Mesothelial cell of epicardium (in vitro differentiated cells): ENCODE measurements around the gene ERGIC1. TPM values are rescaled to one million over a fixed set of nuclear protein-coding genes. Genes with fewer than 3 reads are reported as not detected.
A peak's percentile ranks its signal among the peaks of the same experiment; 100 is the strongest.

Source experiments
- DNase-seq, 2 experiments: peaks; one replicate each; pipeline ENCODE4 v3.0.0; 2021; ENCODE audit warnings: low spot score in 2 of 2; ENCODE audit not compliant: unreplicated experiment in 2 of 2
- H3K27ac Mint-ChIP-seq: 2 replicates; pipeline ENCODE4 v1.8.0; 2021; ENCODE audit warnings: mixed read lengths
- H3K27me3 Mint-ChIP-seq: 2 replicates; pipeline ENCODE4 v1.8.0; 2021; ENCODE audit warnings: low read depth, mixed read lengths
- H3K36me3 Mint-ChIP-seq: 2 replicates; pipeline ENCODE4 v1.8.0; 2021; ENCODE audit warnings: mixed read lengths
- H3K4me1 Mint-ChIP-seq: 2 replicates; pipeline ENCODE4 v1.8.0; 2021; ENCODE audit warnings: mixed read lengths
- H3K4me3 Mint-ChIP-seq: 2 replicates; pipeline ENCODE4 v1.8.0; 2021; ENCODE audit warnings: mild to moderate bottlenecking, moderate library complexity, mixed read lengths
- H3K9me3 Mint-ChIP-seq: 2 replicates; pipeline ENCODE4 v1.8.0; 2021; ENCODE audit warnings: mixed read lengths
- total RNA-seq: library from RNA; stranded (reverse); gene quantifications from 3 replicates; pipeline ENCODE4 v1.2.1, GENCODE V29; 2021
- TF ChIP-seq, protein P1 (sequence below): fragments of 200-600 bp; sonication (generic); IDR thresholded peaks from one replicate; pipeline ENCODE4 v1.5.0; 2021; ENCODE audit warnings: antibody characterized with exemption; ENCODE audit not compliant: unreplicated experiment

ERGIC1 gene
- total RNA-seq, 1 donor from 2014 or later: 107 TPM

DNA sequence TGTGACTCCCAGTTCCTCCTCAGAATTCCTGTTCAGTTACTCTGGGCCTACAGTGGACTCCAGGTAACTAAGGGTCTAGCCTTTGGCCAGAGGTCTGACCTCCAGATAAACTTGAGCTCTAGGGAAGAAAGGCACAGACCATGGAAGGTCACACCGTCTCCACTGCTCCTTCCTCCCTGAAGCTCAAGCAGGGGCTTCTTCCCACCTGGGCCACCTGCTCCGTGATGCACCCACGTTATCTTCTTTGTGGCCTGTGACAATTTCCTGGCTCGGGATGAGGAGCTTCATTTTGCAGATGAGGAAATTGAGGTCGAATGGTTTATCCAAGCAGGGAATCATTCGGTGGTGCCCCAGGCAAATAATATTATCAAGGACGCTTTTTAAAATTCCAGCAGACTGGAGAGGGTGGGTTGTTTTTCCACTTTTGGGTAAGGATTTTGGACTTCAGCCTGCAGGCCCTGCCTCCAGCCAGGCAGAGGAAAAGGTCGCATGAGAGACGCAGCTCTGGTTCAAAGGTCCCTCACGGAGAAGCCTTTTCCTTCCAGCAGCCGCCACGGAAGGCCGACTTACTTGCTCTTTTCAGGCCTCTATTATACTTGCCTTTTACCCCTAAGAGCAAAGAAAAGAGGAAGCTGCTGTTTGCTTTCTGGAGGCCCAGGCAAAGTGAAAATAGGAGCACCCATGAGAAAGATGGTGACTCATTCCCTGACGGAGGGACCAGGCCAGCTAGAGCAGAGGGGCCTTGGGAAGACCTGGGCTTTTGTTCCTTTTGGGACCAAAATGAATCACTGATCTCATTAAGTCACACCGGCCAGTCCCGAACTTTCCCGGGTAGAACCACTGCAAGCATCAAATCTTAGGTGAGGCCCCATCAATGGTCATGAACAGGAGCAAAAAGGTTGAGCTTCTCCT is 40.2 kb upstream of the ERGIC1 start:
- Mint-ChIP-seq H3K9me3 (no peaks in the 10 kb centered on the region), H3K27ac (no peak overlapping the region), H3K4me3 (no peak overlapping the region), H3K4me1 (peaks cover 2% of the 10 kb centered on the region), H3K27me3 (no peaks in the 10 kb centered on the region), H3K36me3 (no peaks in the 10 kb centered on the region)
- TF ChIP-seq, protein P1, sequence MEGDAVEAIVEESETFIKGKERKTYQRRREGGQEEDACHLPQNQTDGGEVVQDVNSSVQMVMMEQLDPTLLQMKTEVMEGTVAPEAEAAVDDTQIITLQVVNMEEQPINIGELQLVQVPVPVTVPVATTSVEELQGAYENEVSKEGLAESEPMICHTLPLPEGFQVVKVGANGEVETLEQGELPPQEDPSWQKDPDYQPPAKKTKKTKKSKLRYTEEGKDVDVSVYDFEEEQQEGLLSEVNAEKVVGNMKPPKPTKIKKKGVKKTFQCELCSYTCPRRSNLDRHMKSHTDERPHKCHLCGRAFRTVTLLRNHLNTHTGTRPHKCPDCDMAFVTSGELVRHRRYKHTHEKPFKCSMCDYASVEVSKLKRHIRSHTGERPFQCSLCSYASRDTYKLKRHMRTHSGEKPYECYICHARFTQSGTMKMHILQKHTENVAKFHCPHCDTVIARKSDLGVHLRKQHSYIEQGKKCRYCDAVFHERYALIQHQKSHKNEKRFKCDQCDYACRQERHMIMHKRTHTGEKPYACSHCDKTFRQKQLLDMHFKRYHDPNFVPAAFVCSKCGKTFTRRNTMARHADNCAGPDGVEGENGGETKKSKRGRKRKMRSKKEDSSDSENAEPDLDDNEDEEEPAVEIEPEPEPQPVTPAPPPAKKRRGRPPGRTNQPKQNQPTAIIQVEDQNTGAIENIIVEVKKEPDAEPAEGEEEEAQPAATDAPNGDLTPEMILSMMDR: no peak
- no peak for DNase-seq

DNA sequence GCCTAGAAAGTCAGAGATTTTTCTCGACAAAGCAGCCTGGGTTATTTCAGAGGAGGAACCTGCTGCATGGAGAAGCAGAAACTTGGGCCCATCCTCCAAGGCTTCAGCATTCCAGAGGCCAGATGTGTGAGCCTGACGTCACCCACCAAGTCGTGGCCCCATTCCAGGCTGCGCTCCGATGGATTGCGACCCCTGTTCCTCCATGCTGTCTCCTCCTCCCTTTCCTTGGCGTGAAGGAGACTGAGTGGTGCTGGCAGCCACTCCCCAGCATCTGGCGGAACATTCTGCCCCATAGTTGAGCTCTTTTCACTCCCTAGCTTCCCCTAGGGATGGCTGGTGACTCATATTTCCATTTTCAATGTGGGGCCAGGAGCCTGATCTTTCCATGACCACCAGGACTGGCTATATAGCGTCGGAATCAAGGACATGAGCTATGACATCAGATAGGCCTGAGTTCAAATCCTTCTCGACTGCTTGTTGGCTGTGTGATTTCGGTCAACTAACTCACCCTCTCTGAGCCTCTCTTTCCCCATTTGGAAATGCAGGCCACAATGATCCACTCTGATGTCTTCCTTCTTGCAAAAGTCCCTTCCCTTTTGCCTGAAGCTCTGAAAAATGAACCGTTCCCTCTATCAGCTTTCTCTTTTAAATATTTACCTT is 38.6 kb upstream of the ERGIC1 start:
- Mint-ChIP-seq H3K4me1 (peaks cover 2% of the 10 kb centered on the region), H3K36me3 (no peaks in the 10 kb centered on the region), H3K9me3 (no peaks in the 10 kb centered on the region), H3K27ac (peak overlapping the region; percentile 71), H3K4me3 (no peak overlapping the region), H3K27me3 (no peaks in the 10 kb centered on the region)
- TF ChIP-seq, protein P1: no peak
- peak; percentile 46 to 73 for DNase-seq

DNA sequence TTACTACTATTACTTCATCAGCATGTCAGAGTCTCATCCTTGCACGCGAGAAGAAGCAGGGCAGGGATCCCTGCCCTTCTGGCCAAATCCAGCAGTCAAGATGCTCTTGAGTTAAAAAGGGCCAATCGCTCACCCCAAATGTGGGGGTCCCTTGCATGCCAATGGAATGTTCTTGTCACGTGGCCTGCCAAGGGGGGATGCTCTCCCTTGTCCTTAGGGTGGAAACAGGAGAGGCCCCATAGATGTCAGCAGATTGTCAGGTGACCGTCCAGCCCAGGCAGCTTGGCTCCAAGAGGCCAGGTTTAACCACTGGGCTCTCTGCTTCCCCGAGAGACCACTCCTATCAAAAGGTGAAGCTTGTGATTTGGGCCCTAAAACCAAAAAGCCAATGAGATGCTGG is 37.7 kb upstream of the ERGIC1 start:
- H3K4me3 Mint-ChIP-seq: no peak overlapping the region
- no peak overlapping the region for H3K27ac Mint-ChIP-seq
- H3K36me3 Mint-ChIP-seq: no peaks in the 10 kb centered on the region
- TF ChIP-seq, protein P1: no peak
- H3K27me3 Mint-ChIP-seq: no peaks in the 10 kb centered on the region
- no peaks in the 10 kb centered on the region for H3K9me3 Mint-ChIP-seq
- H3K4me1 Mint-ChIP-seq: peaks cover 2% of the 10 kb centered on the region
- DNase-seq: no peak

DNA sequence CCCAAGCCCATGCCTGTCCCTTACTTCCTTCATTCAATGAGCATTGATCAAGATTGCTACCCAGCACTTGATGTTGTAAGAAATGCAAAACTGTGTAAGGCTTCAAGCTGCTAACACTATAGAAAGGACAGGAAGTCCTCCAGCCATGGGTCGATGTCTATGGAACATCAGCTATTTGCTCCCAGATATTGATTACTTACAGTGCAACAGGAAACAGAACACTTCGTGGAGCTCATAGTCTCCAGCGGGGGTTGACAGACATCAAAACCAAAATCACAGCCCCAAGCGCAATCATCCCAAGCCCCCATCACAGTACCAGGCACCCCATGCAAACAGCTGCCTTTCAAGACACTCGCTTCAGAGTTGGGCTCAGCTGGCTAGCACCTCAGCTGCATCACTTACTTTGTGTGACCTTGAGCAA is 36.3 kb upstream of the ERGIC1 start:
- Mint-ChIP-seq H3K27ac (no peak overlapping the region), H3K36me3 (no peaks in the 10 kb centered on the region), H3K4me1 (peaks cover 6% of the 10 kb centered on the region), H3K27me3 (no peaks in the 10 kb centered on the region), H3K9me3 (no peaks in the 10 kb centered on the region), H3K4me3 (no peak overlapping the region)
- DNase-seq: no peak
- TF ChIP-seq, protein P1: no peak

DNA sequence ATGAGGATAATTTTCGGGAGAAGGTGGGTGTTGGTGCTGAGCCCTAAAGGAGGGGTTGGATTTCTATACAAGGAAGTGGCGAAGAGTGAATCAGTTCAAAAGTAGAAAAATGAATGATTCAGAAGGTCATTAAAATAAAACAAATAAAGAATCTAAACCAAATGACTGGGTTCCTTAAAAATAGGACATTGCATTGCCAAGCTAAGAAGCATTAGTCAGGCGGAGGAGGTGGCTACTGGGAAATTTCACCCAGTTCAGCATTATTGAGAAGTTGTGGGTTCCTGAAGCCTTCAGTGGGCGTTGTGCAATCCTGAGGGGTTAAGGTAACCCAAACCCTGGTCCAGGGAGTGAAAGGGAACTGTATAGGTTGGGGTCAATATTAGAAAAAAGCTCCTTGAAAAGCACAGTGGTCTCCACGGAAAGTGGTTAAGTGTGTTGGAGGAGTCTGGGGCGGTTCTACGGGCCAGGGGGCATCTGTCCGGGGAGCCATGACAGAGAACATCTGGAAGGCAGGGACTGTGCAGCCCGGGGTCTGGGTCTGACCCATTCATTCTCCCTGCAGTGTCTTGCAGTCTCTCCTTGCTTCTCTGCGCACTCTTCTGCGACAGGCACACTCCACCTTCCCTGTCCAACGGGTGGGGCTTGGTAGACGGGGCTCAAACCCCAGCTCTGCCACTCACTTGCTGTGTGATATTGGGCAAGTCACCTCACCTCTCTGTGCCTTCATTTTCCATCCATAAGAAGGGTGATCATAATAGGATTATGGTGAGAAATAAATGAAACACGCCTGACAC is 35.4 kb upstream of the ERGIC1 start:
- TF ChIP-seq, protein P1: no peak
- Mint-ChIP-seq H3K9me3 (no peaks in the 10 kb centered on the region), H3K4me3 (no peak overlapping the region), H3K4me1 (peaks cover 6% of the 10 kb centered on the region), H3K36me3 (no peaks in the 10 kb centered on the region), H3K27ac (no peak overlapping the region), H3K27me3 (no peaks in the 10 kb centered on the region)
- no peak for DNase-seq
